HCT116 (cell line): ENCODE data around the gene UBASH3B. TPM values are rescaled to one million over a fixed set of nuclear protein-coding genes. Genes with fewer than 3 reads are reported as not detected.
A peak's percentile ranks its signal among the peaks of the same experiment; 100 is the strongest.

Source experiments
- ATAC-seq: fragments of 200-7000 bp; cut with Tn5 transposase; 2 replicates; pipeline ENCODE4 v1.9.1; 2020; ENCODE audit warnings: mild to moderate bottlenecking, moderate library complexity
- BruUV-seq: library from RNA; stranded (reverse); fragments of 400-500 nt; replicated peaks from 2 replicates; lab custom pipeline; 2021; lab: Mats Ljungman, UMichigan
- CTCF ChIA-PET: fragments of 300-600 bp; sonication (Branson Sonifier 250); formaldehyde crosslinking; loops from one replicate; lab custom pipeline; 2021; ENCODE audit warnings: antibody characterized with exemption; lab: Charles Lee
- POLR2A ChIA-PET: fragments of 300-600, 350-600 bp; sonication (Branson Sonifier 250); formaldehyde crosslinking; loops from one replicate; lab custom pipeline; 2021; ENCODE audit warnings: antibody characterized with exemption; lab: Charles Lee
- RAD21 ChIA-PET, 2 experiments: fragments of 300-600 bp; sonication (Branson Sonifier 250); formaldehyde crosslinking; loops; one replicate each; lab custom pipeline; 2023; ENCODE audit warnings: low total read pairs in 2 of 2; ENCODE audit not compliant: uncharacterized antibody in 2 of 2, unreplicated experiment in 2 of 2, low non-redundant PET in 1 of 2; lab: Charles Lee
- DNase-seq: peaks from one replicate; pipeline ENCODE4 v3.0.0-alpha.2; 2010; ENCODE audit warnings: low read depth, low spot score
- H2AFZ ChIP-seq: fragments of 200-600 bp; shearing (Covaris generic), sonication (generic); 2 replicates; pipeline ENCODE4 v1.6.1; 2017; ENCODE audit warnings: low read depth, mixed run types, mixed read lengths, antibody characterized with exemption, low read length; ENCODE audit not compliant: poor library complexity, severe bottlenecking
- H3K27ac ChIP-seq: 2 replicates; pipeline ENCODE4 v1.5.1; 2012; ENCODE audit warnings: low read depth, low read length
- H3K27me3 ChIP-seq: fragments of 200-600 bp; sonication (generic); 2 replicates; pipeline ENCODE4 v1.6.1; 2016; ENCODE audit warnings: mixed run types, low read length, mixed read lengths; ENCODE audit not compliant: insufficient read depth
- H3K36me3 ChIP-seq, 2 experiments: fragments of 200-500 bp in 1 of 2; fragments of 200-600 bp in 1 of 2; sonication (Bioruptor generic) in 1 of 2; sonication (generic) in 1 of 2; 2 replicates each; pipeline versions ENCODE4 v1.5.1 to v1.6.1; 2014 to 2016; ENCODE audit warnings: low read length in 2 of 2, inconsistent platforms in 1 of 2, mixed read lengths in 1 of 2, mixed run types in 1 of 2; ENCODE audit not compliant: insufficient read depth in 2 of 2, control insufficient read depth in 1 of 2
- H3K4me1 ChIP-seq, 2 experiments: fragments of 200-600 bp in 1 of 2; sonication (generic) in 1 of 2; 2 replicates each; pipeline versions ENCODE4 v1.5.1 to v1.6.1; 2012 to 2017; ENCODE audit warnings: low read length in 2 of 2, inconsistent platforms in 1 of 2, mild to moderate bottlenecking in 1 of 2, mixed read lengths in 1 of 2, mixed run types in 1 of 2, moderate library complexity in 1 of 2; ENCODE audit not compliant: insufficient read depth in 2 of 2, control insufficient read depth in 1 of 2
- H3K4me2 ChIP-seq: fragments of 200-600 bp; sonication (generic); 2 replicates; pipeline ENCODE4 v1.6.1; 2017; ENCODE audit warnings: mixed run types, low read length, mixed read lengths
- H3K4me3 ChIP-seq, 2 experiments: fragments of 200-600 bp in 1 of 2; sonication (generic) in 1 of 2; replicated peaks in 1 of 2; 2 replicates each; pipeline ENCODE4 v1.5.1; 2011 to 2016; ENCODE audit warnings: low read length in 2 of 2, control low read depth in 1 of 2, low read depth in 1 of 2, mild to moderate bottlenecking in 1 of 2, mixed read lengths in 1 of 2, mixed run types in 1 of 2
- H3K79me2 ChIP-seq: fragments of 200-600 bp; sonication (generic); 2 replicates; pipeline ENCODE4 v1.6.1; 2017; ENCODE audit warnings: mild to moderate bottlenecking, mixed run types, low read length, moderate library complexity, mixed read lengths; ENCODE audit not compliant: insufficient read depth
- H3K9ac ChIP-seq: fragments of 200-600 bp; sonication (generic); 2 replicates; pipeline ENCODE4 v1.6.1; 2016; ENCODE audit warnings: low read length, mixed read lengths
- H3K9me2 ChIP-seq: fragments of 200-600 bp; sonication (generic), shearing (Covaris generic); 2 replicates; pipeline ENCODE4 v1.6.1; 2017; ENCODE audit warnings: mixed run types, mild to moderate bottlenecking, moderate library complexity; ENCODE audit not compliant: insufficient read depth
- H3K9me3 ChIP-seq, 2 experiments: fragments of 200-500 bp in 1 of 2; fragments of 200-600 bp in 1 of 2; sonication (Bioruptor generic) in 1 of 2; sonication (generic) in 1 of 2; 2 replicates each; pipeline ENCODE4 v1.6.1; 2014 to 2017; ENCODE audit warnings: low read length in 2 of 2, mixed read lengths in 2 of 2, inconsistent platforms in 1 of 2, low read depth in 1 of 2, mild to moderate bottlenecking in 1 of 2, mixed run types in 1 of 2, moderate library complexity in 1 of 2; ENCODE audit not compliant: control insufficient read depth in 1 of 2, insufficient read depth in 1 of 2
- H4K20me1 ChIP-seq: fragments of 200-600 bp; sonication (generic), shearing (Covaris generic); 2 replicates; pipeline ENCODE4 v1.6.1; 2017; ENCODE audit warnings: mixed run types, mild to moderate bottlenecking, moderate library complexity; ENCODE audit not compliant: insufficient read depth
- CBX3 ChIP-seq: IDR thresholded peaks from 2 replicates; pipeline ENCODE4 v1.6.1; 2012; ENCODE audit warnings: low read depth
- CEBPB ChIP-seq: IDR thresholded peaks from 2 replicates; pipeline ENCODE4 v1.6.1; 2012; ENCODE audit warnings: low read depth
- ELF1 ChIP-seq: IDR thresholded peaks from 2 replicates; pipeline ENCODE4 v1.6.1; 2012; ENCODE audit warnings: low read depth, borderline replicate concordance
- EZH2phosphoT487 ChIP-seq: fragments of 200-600 bp; IDR thresholded peaks from 2 replicates; pipeline ENCODE4 v1.6.1; 2018; ENCODE audit warnings: antibody characterized with exemption, borderline replicate concordance
- FOSL1 ChIP-seq: IDR thresholded peaks from 2 replicates; pipeline ENCODE4 v1.6.1; 2012; ENCODE audit warnings: low read depth
- JUND ChIP-seq: IDR thresholded peaks from 2 replicates; pipeline ENCODE4 v1.6.1; 2012
- POLR2A ChIP-seq: IDR thresholded peaks from 2 replicates; pipeline ENCODE4 v1.7.0; 2011; ENCODE audit warnings: borderline replicate concordance; ENCODE audit not compliant: insufficient read depth, insufficient read length; ENCODE audit errors: extremely low read depth
- SP1 ChIP-seq: IDR thresholded peaks from 2 replicates; pipeline ENCODE4 v1.6.1; 2012; ENCODE audit warnings: low read depth
- SRF ChIP-seq: IDR thresholded peaks from 2 replicates; pipeline ENCODE4 v1.6.1; 2012; ENCODE audit warnings: low read depth
- ZFX ChIP-seq: fragments of 450-650 bp; IDR thresholded peaks from 2 replicates; pipeline ENCODE4 v1.6.1; 2017
- ZNF274 ChIP-seq: fragments of 200-500 bp; sonication (Bioruptor generic); IDR thresholded peaks from 2 replicates; pipeline ENCODE4 v1.6.1; 2014; ENCODE audit warnings: mild to moderate bottlenecking, low read depth, low read length, inconsistent platforms
- intact Hi-C: fragments of 100-400 bp; cut with micrococcal nuclease; formaldehyde crosslinking; loops from 2 replicates; pipeline ENCODE4 v1.10.0; 2022
- total RNA-seq: library from RNA; stranded (reverse); gene quantifications from one replicate; pipeline ENCODE4 v1.2.1, GENCODE V29; 2021; ENCODE audit not compliant: unreplicated experiment
- TF ChIP-seq, protein P1 (sequence below): IDR thresholded peaks from 2 replicates; pipeline ENCODE4 v1.6.1; 2012
- TF ChIP-seq, protein P2 (sequence below), 3 experiments: fragments of 200-600 bp in 1 of 3; sonication (generic) in 1 of 3; IDR thresholded peaks in 2 of 3; conservative IDR thresholded peaks in 1 of 3; 2 replicates each; pipeline ENCODE4 v1.5.1; 2012 to 2017; ENCODE audit warnings: low read depth in 2 of 3, low read length in 2 of 3, antibody characterized with exemption in 1 of 3, borderline replicate concordance in 1 of 3, control low read depth in 1 of 3, mild to moderate bottlenecking in 1 of 3, mixed read lengths in 1 of 3, mixed run types in 1 of 3, moderate library complexity in 1 of 3; ENCODE audit not compliant: insufficient read depth in 1 of 3
- TF ChIP-seq, protein P3 (sequence below): IDR thresholded peaks from 2 replicates; pipeline ENCODE4 v1.6.1; 2012; ENCODE audit warnings: low read depth
- TF ChIP-seq, protein P4 (sequence below): IDR thresholded peaks from 2 replicates; pipeline ENCODE4 v1.6.1; 2012

Gene UBASH3B
- total RNA-seq, 1 experiment from 2014 or later, result 40.3 TPM

DNA sequence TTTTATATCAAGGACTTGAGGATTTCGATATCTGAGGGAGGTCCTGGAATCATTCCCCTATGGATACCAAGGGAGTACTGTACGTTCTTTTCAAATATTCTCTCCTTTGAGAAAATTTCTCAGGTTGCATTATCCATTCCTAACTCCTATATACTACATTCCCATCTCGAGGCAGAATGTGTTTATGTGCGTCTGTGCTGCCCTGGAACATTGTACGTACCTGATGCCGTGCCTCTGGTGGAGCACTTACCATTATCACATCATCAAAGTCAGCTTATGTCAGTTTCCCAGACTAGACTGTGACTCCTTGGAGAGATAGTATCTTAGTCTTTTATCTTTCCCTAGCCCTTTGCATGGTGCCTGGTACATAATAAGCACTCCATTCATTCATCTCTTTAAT lies 21.7 kb downstream of the UBASH3B start:
- H3K4me2 ChIP-seq, result peak overlapping the region; percentile 66
- BruUV-seq, result no TSS peak
- H3K9ac ChIP-seq, result no peak overlapping the region
- CTCF ChIA-PET, result no interaction called here
- H2AFZ ChIP-seq, result no peak overlapping the region
- no peak overlapping the region for H3K4me3 ChIP-seq
- ATAC-seq (no peak), DNase-seq (no peak)
- POLR2A ChIA-PET, result no interaction called here
- intact Hi-C loops, result no loop called here
- peaks cover 30% of the 10 kb centered on the region for H3K79me2 ChIP-seq
- RAD21 ChIA-PET, result no interaction called here
- no peaks in the 10 kb centered on the region for H3K27me3 ChIP-seq
- no peaks in the 10 kb centered on the region for H3K36me3 ChIP-seq
- peaks cover 33 to 54% of the 10 kb centered on the region in 2 experiments for H3K4me1 ChIP-seq
- H3K9me3 ChIP-seq, result no peaks in the 10 kb centered on the region
- no peaks in the 10 kb centered on the region for H4K20me1 ChIP-seq
- TF ChIP-seq CBX3, result no peak
- no peak for TF ChIP-seq ZNF274
- TF ChIP-seq ZFX, result no peak
- no peak for TF ChIP-seq CEBPB
- TF ChIP-seq SP1, result no peak
- no peak for TF ChIP-seq FOSL1
- no peak for TF ChIP-seq ELF1
- TF ChIP-seq JUND, result no peak
- TF ChIP-seq, protein P1, sequence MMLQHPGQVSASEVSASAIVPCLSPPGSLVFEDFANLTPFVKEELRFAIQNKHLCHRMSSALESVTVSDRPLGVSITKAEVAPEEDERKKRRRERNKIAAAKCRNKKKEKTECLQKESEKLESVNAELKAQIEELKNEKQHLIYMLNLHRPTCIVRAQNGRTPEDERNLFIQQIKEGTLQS, result no peak
- TF ChIP-seq, protein P2, sequence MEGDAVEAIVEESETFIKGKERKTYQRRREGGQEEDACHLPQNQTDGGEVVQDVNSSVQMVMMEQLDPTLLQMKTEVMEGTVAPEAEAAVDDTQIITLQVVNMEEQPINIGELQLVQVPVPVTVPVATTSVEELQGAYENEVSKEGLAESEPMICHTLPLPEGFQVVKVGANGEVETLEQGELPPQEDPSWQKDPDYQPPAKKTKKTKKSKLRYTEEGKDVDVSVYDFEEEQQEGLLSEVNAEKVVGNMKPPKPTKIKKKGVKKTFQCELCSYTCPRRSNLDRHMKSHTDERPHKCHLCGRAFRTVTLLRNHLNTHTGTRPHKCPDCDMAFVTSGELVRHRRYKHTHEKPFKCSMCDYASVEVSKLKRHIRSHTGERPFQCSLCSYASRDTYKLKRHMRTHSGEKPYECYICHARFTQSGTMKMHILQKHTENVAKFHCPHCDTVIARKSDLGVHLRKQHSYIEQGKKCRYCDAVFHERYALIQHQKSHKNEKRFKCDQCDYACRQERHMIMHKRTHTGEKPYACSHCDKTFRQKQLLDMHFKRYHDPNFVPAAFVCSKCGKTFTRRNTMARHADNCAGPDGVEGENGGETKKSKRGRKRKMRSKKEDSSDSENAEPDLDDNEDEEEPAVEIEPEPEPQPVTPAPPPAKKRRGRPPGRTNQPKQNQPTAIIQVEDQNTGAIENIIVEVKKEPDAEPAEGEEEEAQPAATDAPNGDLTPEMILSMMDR (IDR thresholded peaks at IDR 0.05 in 2 of 3, conservative IDR thresholded peaks at IDR 0.05 in 1 of 3; ENCODE audit: borderline replicate concordance in 1 of 3, insufficient read depth in 1 of 3, low read depth in 2 of 3, low read length in 2 of 3), result no peak
- no peak for TF ChIP-seq SRF
- TF ChIP-seq, protein P3, sequence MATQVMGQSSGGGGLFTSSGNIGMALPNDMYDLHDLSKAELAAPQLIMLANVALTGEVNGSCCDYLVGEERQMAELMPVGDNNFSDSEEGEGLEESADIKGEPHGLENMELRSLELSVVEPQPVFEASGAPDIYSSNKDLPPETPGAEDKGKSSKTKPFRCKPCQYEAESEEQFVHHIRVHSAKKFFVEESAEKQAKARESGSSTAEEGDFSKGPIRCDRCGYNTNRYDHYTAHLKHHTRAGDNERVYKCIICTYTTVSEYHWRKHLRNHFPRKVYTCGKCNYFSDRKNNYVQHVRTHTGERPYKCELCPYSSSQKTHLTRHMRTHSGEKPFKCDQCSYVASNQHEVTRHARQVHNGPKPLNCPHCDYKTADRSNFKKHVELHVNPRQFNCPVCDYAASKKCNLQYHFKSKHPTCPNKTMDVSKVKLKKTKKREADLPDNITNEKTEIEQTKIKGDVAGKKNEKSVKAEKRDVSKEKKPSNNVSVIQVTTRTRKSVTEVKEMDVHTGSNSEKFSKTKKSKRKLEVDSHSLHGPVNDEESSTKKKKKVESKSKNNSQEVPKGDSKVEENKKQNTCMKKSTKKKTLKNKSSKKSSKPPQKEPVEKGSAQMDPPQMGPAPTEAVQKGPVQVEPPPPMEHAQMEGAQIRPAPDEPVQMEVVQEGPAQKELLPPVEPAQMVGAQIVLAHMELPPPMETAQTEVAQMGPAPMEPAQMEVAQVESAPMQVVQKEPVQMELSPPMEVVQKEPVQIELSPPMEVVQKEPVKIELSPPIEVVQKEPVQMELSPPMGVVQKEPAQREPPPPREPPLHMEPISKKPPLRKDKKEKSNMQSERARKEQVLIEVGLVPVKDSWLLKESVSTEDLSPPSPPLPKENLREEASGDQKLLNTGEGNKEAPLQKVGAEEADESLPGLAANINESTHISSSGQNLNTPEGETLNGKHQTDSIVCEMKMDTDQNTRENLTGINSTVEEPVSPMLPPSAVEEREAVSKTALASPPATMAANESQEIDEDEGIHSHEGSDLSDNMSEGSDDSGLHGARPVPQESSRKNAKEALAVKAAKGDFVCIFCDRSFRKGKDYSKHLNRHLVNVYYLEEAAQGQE, result no peak
- TF ChIP-seq EZH2phosphoT487, result no peak
- no peak for TF ChIP-seq POLR2A
- TF ChIP-seq, protein P4, sequence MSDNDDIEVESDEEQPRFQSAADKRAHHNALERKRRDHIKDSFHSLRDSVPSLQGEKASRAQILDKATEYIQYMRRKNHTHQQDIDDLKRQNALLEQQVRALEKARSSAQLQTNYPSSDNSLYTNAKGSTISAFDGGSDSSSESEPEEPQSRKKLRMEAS, result no peak
- H3K27ac ChIP-seq, result no peak overlapping the region
- H3K9me2 ChIP-seq, result no peaks in the 10 kb centered on the region
